ENCODE results near the gene GASK1B. TPM values are rescaled to one million over a fixed set of nuclear protein-coding genes. Genes with fewer than 3 reads are reported as not detected.
A peak's percentile ranks its signal among the peaks of the same experiment; 100 is the strongest.

Gene GASK1B
- total and polyA plus RNA-seq, 5 donors: 25.8 to 81.4 (median 72.8) TPM

DNA sequence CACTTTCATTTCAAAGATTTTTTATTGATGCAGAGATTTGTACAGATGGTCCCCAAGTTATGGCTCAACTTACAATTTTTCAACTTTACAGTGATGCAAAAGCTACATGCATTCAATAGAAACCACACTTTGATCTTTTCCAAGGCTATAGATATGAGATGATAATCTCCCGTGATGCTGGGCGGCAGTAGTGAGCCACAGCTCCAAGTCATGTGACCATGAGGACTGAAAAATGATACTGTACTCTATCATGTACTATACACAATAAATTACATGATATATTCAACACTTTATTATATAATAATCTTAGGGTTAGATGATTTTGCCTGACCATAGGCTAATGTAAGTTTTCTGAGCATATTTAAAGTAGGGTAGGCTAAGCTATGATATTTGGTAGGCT, 14.0 kb upstream of the GASK1B start:
- no peak overlapping the region for H3K27ac ChIP-seq (ENCODE audit: low read length)
- intact Hi-C loops (cut with DNase I): no loop called here
- no peak for DNase-seq
- H3K4me3 ChIP-seq (ENCODE audit: low read length): no peak overlapping the region
- H3K27me3 ChIP-seq (ENCODE audit: control insufficient read depth, insufficient read depth): no peaks in the 10 kb centered on the region
- 61% methylated on average over 2 of the region's 2 CpGs for WGBS
- no peaks in the 10 kb centered on the region for H3K4me1 ChIP-seq (ENCODE audit: control insufficient read depth, insufficient read depth, low read length)
- H3K9me3 ChIP-seq (ENCODE audit: control insufficient read depth, low read length): no peaks in the 10 kb centered on the region
- ATAC-seq: no peak

DNA sequence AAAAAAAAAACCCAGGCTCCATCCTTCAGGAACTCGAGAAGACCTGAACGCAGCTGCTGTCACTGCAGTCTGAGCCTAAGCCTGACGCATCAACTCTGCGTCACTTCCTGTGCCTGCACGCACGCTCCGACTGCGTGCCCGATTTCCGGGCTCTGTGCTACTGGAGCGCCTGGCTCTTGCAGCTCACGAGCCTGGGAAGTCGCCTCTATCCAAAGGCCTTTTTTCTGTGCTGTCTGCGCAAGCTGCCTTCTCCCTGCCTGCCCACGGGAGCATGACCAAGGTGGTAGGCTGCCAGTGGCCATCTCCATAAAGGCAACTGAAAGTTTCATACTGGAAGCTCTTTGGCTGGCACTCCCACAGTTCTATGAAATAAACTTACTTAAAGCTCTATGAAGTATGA, 9.9 kb upstream of the GASK1B start:
- no peaks in the 10 kb centered on the region for H3K27me3 ChIP-seq (ENCODE audit: control insufficient read depth, insufficient read depth)
- no peak overlapping the region for H3K4me3 ChIP-seq (ENCODE audit: low read length)
- ATAC-seq (peak in 1 of 2 donors; percentile 62), DNase-seq (peak in 2 of 3 donors; percentile 40 to 55)
- 93% methylated on average over 15 of the region's 15 CpGs for WGBS
- H3K27ac ChIP-seq (ENCODE audit: low read length): no peak overlapping the region
- no peaks in the 10 kb centered on the region for H3K4me1 ChIP-seq (ENCODE audit: control insufficient read depth, insufficient read depth, low read length)
- H3K9me3 ChIP-seq (ENCODE audit: control insufficient read depth, low read length): no peaks in the 10 kb centered on the region
- intact Hi-C loops (cut with DNase I): no loop called here

DNA sequence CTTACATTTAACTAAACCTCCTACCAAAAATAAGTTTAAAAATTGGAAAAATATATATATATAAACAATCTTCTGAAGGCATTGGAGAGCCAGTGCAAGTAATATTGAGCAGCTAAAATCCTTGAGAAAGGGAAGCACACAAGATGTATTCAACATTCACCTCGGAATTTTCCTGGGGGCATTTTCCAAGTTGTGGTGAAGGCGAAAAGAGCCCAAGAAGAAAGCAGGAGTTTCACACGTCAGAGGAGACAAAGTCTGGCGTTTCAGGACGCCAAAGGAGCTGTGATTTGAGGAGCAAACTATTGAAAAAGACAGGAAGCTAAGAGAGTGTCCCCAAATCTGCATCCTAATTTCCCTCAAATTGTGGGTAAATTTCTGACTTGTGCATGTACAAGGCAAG, 9.1 kb upstream of the GASK1B start:
- DNase-seq (no peak), ATAC-seq (no peak)
- intact Hi-C loops (cut with DNase I): no loop called here
- no peaks in the 10 kb centered on the region for H3K27me3 ChIP-seq (ENCODE audit: control insufficient read depth, insufficient read depth)
- no peaks in the 10 kb centered on the region for H3K4me1 ChIP-seq (ENCODE audit: control insufficient read depth, insufficient read depth, low read length)
- H3K9me3 ChIP-seq (ENCODE audit: control insufficient read depth, low read length): no peaks in the 10 kb centered on the region
- no peak overlapping the region for H3K27ac ChIP-seq (ENCODE audit: low read length)
- 89% methylated on average over 5 of the region's 5 CpGs for WGBS
- H3K4me3 ChIP-seq (ENCODE audit: low read length): no peak overlapping the region

DNA sequence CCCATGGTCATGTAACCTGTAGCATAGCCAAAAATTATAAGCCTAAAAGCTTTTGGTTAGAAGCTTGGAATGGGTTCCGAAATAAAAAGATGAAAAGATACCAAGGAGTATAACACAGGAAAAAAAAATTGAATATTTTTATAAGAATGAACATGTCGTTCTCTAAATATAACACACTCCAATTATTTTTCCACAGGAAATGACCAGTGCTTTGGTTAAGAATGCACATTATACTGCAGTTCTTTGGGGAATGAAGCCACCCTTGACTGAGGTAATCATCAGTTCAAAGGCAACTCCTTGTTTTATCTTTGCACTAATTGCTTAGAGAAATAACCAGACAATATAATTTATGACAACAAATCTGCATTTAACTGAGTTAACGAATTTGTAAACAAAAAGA, 6.6 kb upstream of the GASK1B start:
- Histone ChIP-seq H3K4me3 (ENCODE audit: low read length) (no peak overlapping the region), H3K9me3 (ENCODE audit: control insufficient read depth, low read length) (no peaks in the 10 kb centered on the region), H3K27ac (ENCODE audit: low read length) (no peak overlapping the region), H3K4me1 (ENCODE audit: control insufficient read depth, insufficient read depth, low read length) (no peaks in the 10 kb centered on the region), H3K27me3 (ENCODE audit: control insufficient read depth, insufficient read depth) (no peaks in the 10 kb centered on the region)
- ATAC-seq: no peak
- intact Hi-C loops (cut with DNase I): loop anchor here in 1 of 4 donors (10.0 kb wide), 1 partner anchor 185 kb away; no protein-coding TSS in a partner anchor
- no peak for DNase-seq
- 60% methylated on average over 3 of the region's 3 CpGs for WGBS

DNA sequence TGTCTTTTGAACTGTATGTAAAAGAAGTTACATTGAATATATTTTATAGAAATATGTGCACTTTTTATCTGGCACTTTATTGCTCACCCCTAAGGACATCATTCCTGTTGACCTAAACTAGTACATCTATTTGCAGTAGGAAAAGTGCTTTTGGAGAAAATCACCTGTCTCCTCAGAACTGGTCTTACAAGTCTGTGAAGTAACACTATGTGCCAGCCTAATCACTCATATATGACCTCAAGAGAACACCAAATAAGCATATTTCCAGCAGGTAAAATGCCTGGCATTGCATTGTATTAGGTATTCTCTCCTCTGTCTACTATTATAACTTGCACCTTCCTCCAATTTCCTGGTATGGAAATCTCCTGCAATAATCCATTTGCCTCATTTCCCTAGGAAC, 4.0 kb upstream of the GASK1B start:
- Histone ChIP-seq H3K9me3 (ENCODE audit: control insufficient read depth, low read length) (no peaks in the 10 kb centered on the region), H3K27me3 (ENCODE audit: control insufficient read depth, insufficient read depth) (no peaks in the 10 kb centered on the region), H3K4me1 (ENCODE audit: control insufficient read depth, insufficient read depth, low read length) (no peaks in the 10 kb centered on the region), H3K4me3 (ENCODE audit: low read length) (no peak overlapping the region), H3K27ac (ENCODE audit: low read length) (no peak overlapping the region)
- no peak for DNase-seq
- no peak for ATAC-seq
- intact Hi-C loops (cut with DNase I): loop anchor here in 1 of 4 donors (10.0 kb wide), 1 partner anchor 182 kb away; no protein-coding TSS in a partner anchor

DNA sequence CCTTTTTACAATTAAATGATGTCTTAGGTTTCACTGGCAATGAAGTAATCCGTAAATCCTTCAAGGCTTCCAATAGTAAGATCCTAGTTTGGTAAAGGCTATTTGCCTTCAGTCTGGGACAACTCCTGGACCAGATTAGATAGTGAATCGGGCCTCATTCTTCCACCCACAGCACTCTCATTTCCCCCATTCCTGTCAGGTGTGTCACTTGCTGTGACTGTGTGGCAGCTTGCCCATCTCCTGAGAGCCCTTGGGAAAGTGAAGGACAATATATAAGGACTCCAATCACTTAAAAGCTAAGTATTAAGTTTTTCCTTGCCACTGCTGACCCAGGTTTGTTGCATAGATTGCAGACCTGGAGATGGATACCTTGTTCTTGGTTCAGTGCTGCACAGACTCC, 3.3 kb upstream of the GASK1B start:
- no peaks in the 10 kb centered on the region for H3K9me3 ChIP-seq (ENCODE audit: control insufficient read depth, low read length)
- no peaks in the 10 kb centered on the region for H3K4me1 ChIP-seq (ENCODE audit: control insufficient read depth, insufficient read depth, low read length)
- ATAC-seq: no peak
- intact Hi-C loops (cut with DNase I): loop anchor here in 1 of 4 donors (10.0 kb wide), 1 partner anchor 181 kb away; no protein-coding TSS in a partner anchor
- no peak for DNase-seq
- WGBS: 46% methylated on average over 2 of the region's 2 CpGs
- no peak overlapping the region for H3K27ac ChIP-seq (ENCODE audit: low read length)
- no peaks in the 10 kb centered on the region for H3K27me3 ChIP-seq (ENCODE audit: control insufficient read depth, insufficient read depth)
- no peak overlapping the region for H3K4me3 ChIP-seq (ENCODE audit: low read length)

DNA sequence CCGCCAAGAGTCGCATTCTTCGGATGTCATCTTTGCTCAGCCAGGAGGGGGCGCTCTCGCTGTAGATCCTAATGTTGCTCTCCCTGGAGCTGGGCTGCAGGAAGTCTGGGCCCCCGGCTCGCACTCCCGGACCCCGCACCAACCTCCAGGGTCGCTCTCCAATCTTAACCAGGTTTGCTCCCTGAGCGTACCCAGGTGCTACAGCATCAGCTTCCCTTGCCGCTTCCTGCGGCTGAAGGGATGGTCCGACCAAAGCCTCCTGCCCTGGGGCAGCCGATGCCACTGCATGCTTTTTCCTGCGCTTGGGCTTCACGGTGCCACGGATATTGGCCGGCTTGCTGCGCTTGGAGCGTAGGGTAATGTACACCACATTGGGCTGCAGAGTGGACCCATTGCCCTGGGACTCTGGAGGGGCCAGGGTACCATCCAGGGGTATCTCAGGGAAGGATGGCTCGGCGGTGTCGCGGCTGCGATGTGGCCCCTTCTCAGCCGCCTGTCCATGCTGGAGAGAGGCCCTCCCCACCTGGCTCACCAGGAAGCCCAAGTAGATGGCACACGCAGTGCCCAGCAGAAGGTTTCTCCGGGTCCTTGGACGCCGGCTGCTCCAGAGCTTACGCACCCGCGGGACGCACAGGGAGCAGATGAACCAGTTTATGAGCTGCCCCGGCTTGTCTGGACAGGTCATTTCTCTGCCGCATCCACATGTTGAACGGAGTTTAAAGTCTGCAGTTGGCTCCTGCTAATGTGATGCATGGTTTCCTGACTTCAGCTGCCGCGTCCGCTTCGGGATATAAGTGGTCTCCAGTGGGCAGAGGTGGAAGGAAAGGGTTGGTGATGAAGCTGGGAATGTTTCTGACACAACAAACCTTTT, 1.9 kb downstream of the GASK1B start:
- Histone ChIP-seq H3K4me1 (ENCODE audit: control insufficient read depth, insufficient read depth, low read length) (peaks cover 3% of the 10 kb centered on the region), H3K9me3 (ENCODE audit: control insufficient read depth, low read length) (no peaks in the 10 kb centered on the region), H3K4me3 (ENCODE audit: low read length) (peak overlapping the region; percentile 50), H3K27ac (ENCODE audit: low read length) (peak overlapping the region; percentile 80), H3K27me3 (ENCODE audit: control insufficient read depth, insufficient read depth) (no peaks in the 10 kb centered on the region)
- DNase-seq (peak; percentile 75 to 91 (median 89)), ATAC-seq (peak; percentile 54 to 62)
- WGBS: 24% methylated on average over 42 of the region's 42 CpGs
- intact Hi-C loops (cut with DNase I): loop anchor here (2.0 to 10.0 kb wide), 3 partner anchors 176 to 179 kb away; no protein-coding TSS in a partner anchor

DNA sequence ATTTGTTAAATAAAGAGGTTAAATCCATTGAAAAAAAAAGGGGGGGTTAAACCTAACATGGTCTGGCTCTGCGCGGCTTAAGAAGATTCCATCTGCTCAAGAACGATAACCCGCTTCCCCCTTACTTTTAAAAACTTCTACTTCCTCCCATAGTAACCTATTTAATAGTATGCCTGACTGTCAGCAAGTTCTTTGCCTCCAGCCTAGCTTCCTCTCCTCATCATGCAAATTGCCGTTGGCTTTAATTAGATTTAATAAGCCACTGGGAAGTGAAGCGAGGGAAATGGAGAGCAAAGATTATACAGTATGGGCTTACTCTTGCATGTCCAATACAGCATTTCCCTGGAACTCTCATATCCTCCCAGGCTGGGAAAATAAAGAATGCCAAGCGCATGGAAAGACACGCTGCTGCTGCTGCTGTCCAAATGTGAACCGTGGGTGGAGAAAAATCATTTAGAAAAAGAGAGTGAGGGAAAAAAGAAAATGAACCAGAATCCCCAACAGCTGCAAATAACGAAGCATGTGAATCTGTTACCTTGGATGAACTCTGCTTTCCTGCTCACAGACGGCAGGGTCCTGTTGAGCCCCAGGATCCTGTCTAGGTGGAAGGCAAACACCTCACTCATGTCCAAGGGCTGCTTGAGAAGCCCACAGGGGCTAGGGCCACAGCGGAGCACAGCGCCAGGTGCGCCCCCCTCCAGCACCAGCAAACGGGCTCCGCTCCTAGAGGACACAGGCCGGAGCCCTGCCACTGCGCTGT, 2.7 kb downstream of the GASK1B start:
- H3K27ac ChIP-seq (ENCODE audit: low read length): peak overlapping the region; percentile 80
- 9% methylated on average over 18 of the region's 18 CpGs for WGBS
- ATAC-seq (peak; percentile 41 to 69), DNase-seq (peak in 2 of 3 donors; percentile 42 to 58)
- intact Hi-C loops (cut with DNase I): loop anchor here (2.0 to 10.0 kb wide), 3 partner anchors 175 to 178 kb away; no protein-coding TSS in a partner anchor
- H3K9me3 ChIP-seq (ENCODE audit: control insufficient read depth, low read length): no peaks in the 10 kb centered on the region
- H3K4me1 ChIP-seq (ENCODE audit: control insufficient read depth, insufficient read depth, low read length): peaks cover 3% of the 10 kb centered on the region
- peak overlapping the region; percentile 50 for H3K4me3 ChIP-seq (ENCODE audit: low read length)
- H3K27me3 ChIP-seq (ENCODE audit: control insufficient read depth, insufficient read depth): no peaks in the 10 kb centered on the region

DNA sequence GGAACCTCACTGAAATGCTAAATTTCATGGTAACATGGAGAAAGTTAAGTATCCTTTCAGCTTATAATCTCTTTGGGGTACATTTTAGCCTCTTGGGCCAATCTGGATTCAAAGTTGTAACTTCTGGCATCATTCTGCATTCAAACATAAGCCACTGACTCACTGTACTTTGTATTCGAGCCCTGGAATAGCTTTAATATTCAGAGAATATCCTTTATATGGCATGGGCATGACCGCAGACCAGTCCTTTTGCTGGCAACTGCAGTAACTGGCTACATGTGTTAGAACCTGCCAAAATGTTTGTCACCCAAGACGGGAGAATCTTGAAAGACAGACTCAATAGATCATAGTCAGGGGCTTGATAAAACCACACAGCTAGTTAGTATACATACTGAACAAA, 3.3 kb downstream of the GASK1B start:
- intact Hi-C loops (cut with DNase I): no loop called here
- Histone ChIP-seq H3K4me1 (ENCODE audit: control insufficient read depth, insufficient read depth, low read length) (peaks cover 3% of the 10 kb centered on the region), H3K27me3 (ENCODE audit: control insufficient read depth, insufficient read depth) (no peaks in the 10 kb centered on the region), H3K9me3 (ENCODE audit: control insufficient read depth, low read length) (no peaks in the 10 kb centered on the region), H3K27ac (ENCODE audit: low read length) (peak overlapping the region; percentile 73), H3K4me3 (ENCODE audit: low read length) (peak overlapping the region; percentile 50)
- DNase-seq: no peak
- WGBS: 4% methylated on average over 3 of the region's 3 CpGs
- ATAC-seq: peak; percentile 7 to 10

DNA sequence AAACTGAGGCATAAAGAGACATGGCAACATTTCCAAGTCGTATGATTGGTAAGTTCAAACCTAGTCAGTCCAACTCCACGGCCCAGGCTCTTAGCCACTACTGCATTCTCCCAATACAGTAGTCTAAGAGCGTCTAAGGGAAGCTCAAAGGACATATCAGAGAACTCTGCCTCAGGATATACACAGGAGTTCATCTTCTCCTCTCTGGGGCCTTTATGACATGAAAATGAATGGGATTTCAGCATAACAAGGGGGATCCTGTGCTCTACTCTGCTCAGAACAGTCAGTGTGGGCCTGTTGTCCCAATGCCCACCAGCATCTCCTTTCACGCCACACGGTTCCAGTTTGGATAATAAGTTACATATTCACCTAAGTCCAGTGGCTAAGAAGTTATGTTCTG, 4.2 kb downstream of the GASK1B start:
- H3K4me1 ChIP-seq (ENCODE audit: control insufficient read depth, insufficient read depth, low read length): peaks cover 5% of the 10 kb centered on the region
- peak overlapping the region; percentile 50 for H3K4me3 ChIP-seq (ENCODE audit: low read length)
- peak overlapping the region; percentile 76 for H3K27ac ChIP-seq (ENCODE audit: low read length)
- H3K27me3 ChIP-seq (ENCODE audit: control insufficient read depth, insufficient read depth): no peaks in the 10 kb centered on the region
- intact Hi-C loops (cut with DNase I): no loop called here
- WGBS: 54% methylated on average over 5 of the region's 5 CpGs
- DNase-seq: no peak
- ATAC-seq: no peak
- no peaks in the 10 kb centered on the region for H3K9me3 ChIP-seq (ENCODE audit: control insufficient read depth, low read length)

DNA sequence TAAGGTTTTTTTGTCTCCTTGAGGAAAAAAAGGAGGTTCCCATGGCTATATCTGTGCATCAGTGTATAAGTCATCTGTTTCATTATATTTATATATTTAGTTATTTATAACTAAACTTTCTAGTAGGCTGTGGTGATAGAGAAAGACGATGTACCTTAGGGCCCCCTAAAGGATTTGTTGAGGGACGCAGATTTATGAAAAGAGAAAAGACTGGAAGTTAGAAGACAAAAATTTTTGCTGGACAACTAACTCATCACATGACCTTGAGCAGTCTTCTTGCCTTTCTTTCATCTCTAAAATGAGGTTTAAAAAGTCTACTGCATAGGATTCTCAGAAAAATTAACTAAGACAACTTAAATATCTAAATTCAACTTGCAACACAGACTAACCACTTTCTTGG, 6.1 kb downstream of the GASK1B start:
- intact Hi-C loops (cut with DNase I): no loop called here
- peak overlapping the region; percentile 50 for H3K4me3 ChIP-seq (ENCODE audit: low read length)
- no peaks in the 10 kb centered on the region for H3K9me3 ChIP-seq (ENCODE audit: control insufficient read depth, low read length)
- 24% methylated on average over 2 of the region's 2 CpGs for WGBS
- peaks cover 5% of the 10 kb centered on the region for H3K4me1 ChIP-seq (ENCODE audit: control insufficient read depth, insufficient read depth, low read length)
- H3K27me3 ChIP-seq (ENCODE audit: control insufficient read depth, insufficient read depth): no peaks in the 10 kb centered on the region
- no peak for ATAC-seq
- H3K27ac ChIP-seq (ENCODE audit: low read length): no peak overlapping the region
- DNase-seq: no peak

Measured in right cardiac atrium (tissue), 5 donors.